DOHH2 (cell line): ENCODE results near the gene TTC28.

Source experiments
- CTCF ChIP-seq: fragments of 200-600 bp; sonication (generic); IDR thresholded peaks from one replicate; pipeline ENCODE4 v1.5.1; 2014; ENCODE audit warnings: antibody characterized with exemption, mild to moderate bottlenecking, low read depth, low read length; ENCODE audit not compliant: poor library complexity, severe bottlenecking
- EZH2phosphoT487 ChIP-seq: fragments of 200-600 bp; sonication (generic); IDR thresholded peaks from 2 replicates; pipeline ENCODE4 v1.6.1; 2017; ENCODE audit warnings: borderline replicate concordance, mild to moderate bottlenecking, antibody characterized with exemption, low read length, moderate library complexity, mixed read lengths

DNA sequence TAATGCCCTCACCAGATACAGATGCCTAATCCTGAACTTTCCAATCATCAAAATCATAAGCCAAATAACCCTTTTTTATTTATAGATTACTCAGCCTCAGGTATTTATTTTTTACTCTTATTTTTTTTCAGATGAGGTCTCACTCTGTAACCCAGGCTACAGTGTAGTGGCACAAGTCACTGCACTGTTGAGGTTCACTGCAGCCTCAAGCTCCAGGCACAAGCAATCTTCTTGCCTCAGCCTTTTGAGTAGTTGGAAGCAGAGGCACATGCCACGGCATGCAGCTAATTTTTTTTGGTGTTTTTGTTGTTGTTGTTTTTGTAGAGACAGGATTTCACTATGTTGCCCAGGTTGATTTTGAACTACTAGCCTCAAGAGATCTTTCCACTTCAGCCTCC, 49.5 kb downstream of the TTC28 start:
- TF ChIP-seq CTCF (no peak), EZH2phosphoT487 (no peak)
